Osteocyte (in vitro differentiated cells): ENCODE data around the gene GRM2. TPM values are rescaled to one million over a fixed set of nuclear protein-coding genes. Genes with fewer than 3 reads are reported as not detected.

ENCODE experiments used
- DNase-seq: peaks from one replicate; pipeline ENCODE4 v3.0.0; 2021; ENCODE audit warnings: mixed read lengths; ENCODE audit not compliant: unreplicated experiment; ENCODE audit errors: extremely low spot score
- H3K27ac Mint-ChIP-seq: one replicate; pipeline ENCODE4 v1.8.0; 2021; ENCODE audit warnings: mild to moderate bottlenecking, mixed read lengths; ENCODE audit not compliant: unreplicated experiment
- H3K27me3 Mint-ChIP-seq: one replicate; pipeline ENCODE4 v1.8.0; 2021; ENCODE audit warnings: mixed read lengths; ENCODE audit not compliant: unreplicated experiment
- H3K36me3 Mint-ChIP-seq: one replicate; pipeline ENCODE4 v1.8.0; 2021; ENCODE audit warnings: mixed read lengths; ENCODE audit not compliant: unreplicated experiment
- H3K4me1 Mint-ChIP-seq: one replicate; pipeline ENCODE4 v1.8.0; 2021; ENCODE audit warnings: mixed read lengths; ENCODE audit not compliant: unreplicated experiment
- H3K4me3 Mint-ChIP-seq: one replicate; pipeline ENCODE4 v1.8.0; 2021; ENCODE audit warnings: mild to moderate bottlenecking, moderate library complexity, mixed read lengths; ENCODE audit not compliant: unreplicated experiment
- H3K9me3 Mint-ChIP-seq: one replicate; pipeline ENCODE4 v1.8.0; 2021; ENCODE audit warnings: mixed read lengths; ENCODE audit not compliant: unreplicated experiment
- total RNA-seq: library from RNA; stranded (reverse); gene quantifications from 2 replicates; pipeline ENCODE4 v1.2.1, GENCODE V29; 2021
- TF ChIP-seq, protein P1 (sequence below): fragments of 200-600 bp; sonication (generic); IDR thresholded peaks from 2 replicates; pipeline ENCODE4 v1.5.0; 2021; ENCODE audit warnings: antibody characterized with exemption, mild to moderate bottlenecking, moderate library complexity

GRM2 gene
- total RNA-seq, 1 donor from 2014 or later: 0.32 TPM

DNA sequence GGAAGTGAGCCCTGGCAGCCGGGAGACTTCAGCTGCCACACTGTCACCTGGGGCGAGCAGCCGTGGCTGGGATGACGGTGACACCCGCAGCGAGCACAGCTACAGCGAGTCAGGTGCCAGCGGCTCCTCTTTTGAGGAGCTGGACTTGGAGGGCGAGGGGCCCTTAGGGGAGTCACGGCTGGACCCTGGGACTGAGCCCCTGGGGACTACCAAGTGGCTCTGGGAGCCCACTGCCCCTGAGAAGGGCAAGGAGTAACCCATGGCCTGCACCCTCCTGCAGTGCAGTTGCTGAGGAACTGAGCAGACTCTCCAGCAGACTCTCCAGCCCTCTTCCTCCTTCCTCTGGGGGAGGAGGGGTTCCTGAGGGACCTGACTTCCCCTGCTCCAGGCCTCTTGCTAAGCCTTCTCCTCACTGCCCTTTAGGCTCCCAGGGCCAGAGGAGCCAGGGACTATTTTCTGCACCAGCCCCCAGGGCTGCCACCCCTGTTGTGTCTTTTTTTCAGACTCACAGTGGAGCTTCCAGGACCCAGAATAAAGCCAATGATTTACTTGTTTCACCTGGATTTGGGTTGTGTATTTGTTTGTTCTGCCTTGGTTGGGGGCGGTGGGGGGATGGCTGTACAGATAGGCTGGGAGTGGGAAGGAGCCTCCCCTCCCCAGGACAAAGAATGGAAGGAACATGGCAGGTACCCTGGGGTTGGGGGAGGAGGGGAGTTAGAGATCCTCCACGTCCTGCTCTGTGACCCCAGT, 2.9 kb upstream of the GRM2 start:
- Mint-ChIP-seq H3K9me3 (no peaks in the 10 kb centered on the region), H3K27me3 (peaks cover 8% of the 10 kb centered on the region), H3K4me1 (peaks cover 4% of the 10 kb centered on the region), H3K4me3 (no peak overlapping the region), H3K36me3 (peaks cover 14% of the 10 kb centered on the region), H3K27ac (no peak overlapping the region)
- TF ChIP-seq, protein P1, sequence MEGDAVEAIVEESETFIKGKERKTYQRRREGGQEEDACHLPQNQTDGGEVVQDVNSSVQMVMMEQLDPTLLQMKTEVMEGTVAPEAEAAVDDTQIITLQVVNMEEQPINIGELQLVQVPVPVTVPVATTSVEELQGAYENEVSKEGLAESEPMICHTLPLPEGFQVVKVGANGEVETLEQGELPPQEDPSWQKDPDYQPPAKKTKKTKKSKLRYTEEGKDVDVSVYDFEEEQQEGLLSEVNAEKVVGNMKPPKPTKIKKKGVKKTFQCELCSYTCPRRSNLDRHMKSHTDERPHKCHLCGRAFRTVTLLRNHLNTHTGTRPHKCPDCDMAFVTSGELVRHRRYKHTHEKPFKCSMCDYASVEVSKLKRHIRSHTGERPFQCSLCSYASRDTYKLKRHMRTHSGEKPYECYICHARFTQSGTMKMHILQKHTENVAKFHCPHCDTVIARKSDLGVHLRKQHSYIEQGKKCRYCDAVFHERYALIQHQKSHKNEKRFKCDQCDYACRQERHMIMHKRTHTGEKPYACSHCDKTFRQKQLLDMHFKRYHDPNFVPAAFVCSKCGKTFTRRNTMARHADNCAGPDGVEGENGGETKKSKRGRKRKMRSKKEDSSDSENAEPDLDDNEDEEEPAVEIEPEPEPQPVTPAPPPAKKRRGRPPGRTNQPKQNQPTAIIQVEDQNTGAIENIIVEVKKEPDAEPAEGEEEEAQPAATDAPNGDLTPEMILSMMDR: no peak
- DNase-seq: no peak

DNA sequence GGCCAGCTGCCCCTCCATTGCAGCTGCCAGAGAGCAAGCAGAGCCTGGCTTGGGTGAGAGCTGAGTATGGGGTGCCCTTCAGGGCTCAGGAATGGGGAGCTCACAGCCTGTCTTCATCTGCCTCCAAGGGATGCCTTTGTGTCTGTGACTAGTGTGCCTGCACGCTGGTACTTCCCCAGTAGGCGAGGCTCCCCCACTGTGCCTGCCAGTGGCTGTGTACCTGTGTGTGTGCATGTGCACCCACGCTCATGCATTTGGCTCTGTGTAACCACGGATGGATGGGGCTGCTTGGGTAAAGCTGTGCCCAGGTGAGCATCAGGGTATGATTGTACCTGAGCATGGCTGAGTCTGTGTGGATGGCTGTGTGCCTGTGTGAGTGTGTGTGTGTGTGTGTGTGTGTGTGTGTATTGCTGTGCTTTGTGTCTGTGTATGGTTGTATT, 2.3 kb upstream of the GRM2 start:
- Mint-ChIP-seq H3K9me3 (no peaks in the 10 kb centered on the region), H3K4me3 (no peak overlapping the region), H3K36me3 (peaks cover 10% of the 10 kb centered on the region), H3K27ac (no peak overlapping the region), H3K4me1 (peaks cover 4% of the 10 kb centered on the region), H3K27me3 (peaks cover 8% of the 10 kb centered on the region)
- DNase-seq: no peak
- TF ChIP-seq, protein P1: no peak

DNA sequence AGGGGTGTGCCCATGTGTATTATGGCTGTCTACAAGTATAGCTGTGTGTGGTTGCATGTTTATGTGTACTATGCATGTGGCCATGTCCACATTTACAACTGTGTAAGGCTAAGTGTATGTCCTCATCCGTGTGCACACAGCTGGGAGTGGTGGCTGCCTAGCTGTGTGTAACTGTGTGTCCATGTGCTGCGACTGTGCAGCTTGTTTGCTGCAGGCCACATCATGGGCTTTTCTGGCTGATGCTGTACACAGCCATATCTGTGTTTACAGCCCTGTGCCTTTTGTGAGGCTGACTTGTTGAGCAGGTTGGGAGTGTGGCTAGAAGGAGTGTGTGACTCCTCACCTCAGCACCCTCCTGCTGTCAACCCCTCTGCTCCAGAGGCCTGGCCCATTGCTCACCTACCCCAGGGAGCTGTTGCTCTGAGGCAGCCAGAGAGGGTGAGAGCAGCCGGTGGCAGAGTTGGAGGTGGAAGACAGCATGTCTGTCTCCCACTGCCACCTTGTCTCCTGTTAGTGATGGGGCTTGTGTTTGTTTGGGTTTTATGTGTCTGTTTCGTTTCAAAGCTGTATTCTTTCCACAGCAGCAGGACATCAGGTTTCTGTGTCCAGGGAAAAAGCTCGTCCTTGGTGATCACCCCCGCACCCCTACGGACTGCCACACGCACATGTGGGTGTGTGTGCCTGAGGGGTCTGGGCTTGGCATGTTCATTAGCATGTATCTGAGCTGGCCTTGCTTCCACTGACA, 1.4 kb upstream of the GRM2 start:
- Mint-ChIP-seq H3K27me3 (peaks cover 8% of the 10 kb centered on the region), H3K4me3 (no peak overlapping the region), H3K4me1 (peaks cover 4% of the 10 kb centered on the region), H3K36me3 (peaks cover 7% of the 10 kb centered on the region), H3K27ac (no peak overlapping the region), H3K9me3 (no peaks in the 10 kb centered on the region)
- no peak for DNase-seq
- TF ChIP-seq, protein P1: no peak

DNA sequence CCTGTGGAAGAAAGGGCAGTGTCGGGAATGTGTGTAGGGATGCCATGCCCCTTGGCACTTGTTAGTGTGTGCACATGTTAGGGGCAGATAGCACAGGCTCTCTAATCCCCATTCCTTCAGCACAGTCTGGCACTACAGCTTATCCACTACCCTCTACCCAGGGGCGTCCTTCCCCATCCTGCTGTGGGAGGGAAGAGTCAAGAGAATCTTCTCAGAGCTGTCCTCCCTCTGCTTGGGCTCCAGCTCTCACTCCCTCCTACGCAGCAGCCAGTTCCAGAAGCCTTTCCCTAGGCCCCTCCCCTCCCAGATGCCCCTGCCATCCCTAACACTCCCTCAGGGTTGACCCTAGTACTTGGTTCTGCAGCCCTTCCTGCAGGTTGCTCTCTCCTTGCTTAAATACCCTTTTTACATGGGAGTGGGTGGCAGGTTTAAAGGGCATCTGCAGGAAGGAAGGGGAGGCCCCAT, 815 bp upstream of the GRM2 start:
- no peak overlapping the region for H3K27ac Mint-ChIP-seq
- TF ChIP-seq, protein P1: no peak
- H3K27me3 Mint-ChIP-seq: peaks cover 8% of the 10 kb centered on the region
- no peak overlapping the region for H3K4me3 Mint-ChIP-seq
- H3K9me3 Mint-ChIP-seq: no peaks in the 10 kb centered on the region
- peaks cover 7% of the 10 kb centered on the region for H3K36me3 Mint-ChIP-seq
- peaks cover 4% of the 10 kb centered on the region for H3K4me1 Mint-ChIP-seq
- DNase-seq: no peak
